CD14-positive monocyte (primary cell): ENCODE measurements around the gene NCR2. TPM values are rescaled to one million over a fixed set of nuclear protein-coding genes. Genes with fewer than 3 reads are reported as not detected.

Experiments
- DNase-seq, 3 donors: peaks; one replicate each; pipeline ENCODE4 v3.0.0-alpha.2; 2011 to 2022
- H2AFZ ChIP-seq: 2 replicates; pipeline ENCODE4 v1.6.0; 2012; ENCODE audit warnings: mild to moderate bottlenecking, low read depth, low read length, inconsistent platforms; ENCODE audit not compliant: insufficient read depth, poor library complexity, severe bottlenecking
- H3K27ac ChIP-seq, 2 donors: 1 replicate in 1 of 2; 2 replicates in 1 of 2; pipeline ENCODE4 v1.5.1; 2012 to 2013; ENCODE audit warnings: low read length in 2 of 2, control low read depth in 1 of 2, inconsistent platforms in 1 of 2, low read depth in 1 of 2, mild to moderate bottlenecking in 1 of 2
- H3K27me3 ChIP-seq, 2 donors: one replicate each; pipeline versions ENCODE4 v1.6.0 to v1.6.1; 2011 to 2013; ENCODE audit warnings: low read length in 2 of 2; ENCODE audit not compliant: control insufficient read depth in 2 of 2, insufficient read depth in 2 of 2
- H3K36me3 ChIP-seq, 2 donors: replicated peaks in 1 of 2; 1 replicate in 1 of 2; 2 replicates in 1 of 2; pipeline versions ENCODE4 v1.5.1 to v1.6.1; 2012 to 2013; ENCODE audit warnings: low read length in 2 of 2, control low read depth in 1 of 2, inconsistent platforms in 1 of 2, mild to moderate bottlenecking in 1 of 2; ENCODE audit not compliant: insufficient read depth in 2 of 2, control insufficient read depth in 1 of 2
- H3K4me1 ChIP-seq, 2 donors: 1 replicate in 1 of 2; 2 replicates in 1 of 2; pipeline versions ENCODE4 v1.5.1 to v1.6.1; 2012 to 2013; ENCODE audit warnings: low read length in 2 of 2, control low read depth in 1 of 2, inconsistent platforms in 1 of 2, mild to moderate bottlenecking in 1 of 2, moderate library complexity in 1 of 2; ENCODE audit not compliant: insufficient read depth in 2 of 2, control insufficient read depth in 1 of 2
- H3K4me2 ChIP-seq: replicated peaks from 2 replicates; pipeline ENCODE3; 2012; ENCODE audit warnings: low read length, moderate library complexity, mild to moderate bottlenecking; ENCODE audit not compliant: poor library complexity, severe bottlenecking; ENCODE audit errors: extremely low read depth
- H3K4me3 ChIP-seq, 3 experiments: fragments of 200-600 bp in 1 of 3; sonication (generic) in 1 of 3; replicated peaks in 1 of 3; 1 replicate in 2 of 3; 2 replicates in 1 of 3; pipeline ENCODE4 v1.5.1; 2011 to 2013; ENCODE audit warnings: low read length in 3 of 3, mild to moderate bottlenecking in 3 of 3, control low read depth in 2 of 3, low read depth in 2 of 3, inconsistent platforms in 1 of 3, moderate library complexity in 1 of 3
- H3K79me2 ChIP-seq: 2 replicates; pipeline ENCODE4 v1.6.0; 2012; ENCODE audit warnings: mild to moderate bottlenecking, control low read depth, inconsistent platforms, low read length, moderate library complexity; ENCODE audit not compliant: insufficient read depth
- H3K9ac ChIP-seq: 2 replicates; pipeline ENCODE4 v1.6.0; 2017; ENCODE audit warnings: low read length, mild to moderate bottlenecking; ENCODE audit not compliant: insufficient read depth, poor library complexity, severe bottlenecking
- H3K9me3 ChIP-seq, 2 donors: replicated peaks in 1 of 2; 1 replicate in 1 of 2; 2 replicates in 1 of 2; pipeline versions ENCODE4 v1.5.1 to v1.6.1; 2012 to 2013; ENCODE audit warnings: low read length in 2 of 2, control low read depth in 1 of 2; ENCODE audit not compliant: control insufficient read depth in 1 of 2, insufficient read depth in 1 of 2
- H4K20me1 ChIP-seq: 2 replicates; pipeline ENCODE4 v1.6.0; 2012; ENCODE audit warnings: mild to moderate bottlenecking, low read length, control low read depth, moderate library complexity; ENCODE audit not compliant: insufficient read depth
- H3K27ac Mint-ChIP-seq, 7 donors: one replicate each; pipeline ENCODE4 v1.8.0; 2020; ENCODE audit warnings: mild to moderate bottlenecking in 7 of 7, mixed read lengths in 7 of 7, moderate library complexity in 6 of 7, inconsistent platforms in 2 of 7
- H3K27me3 Mint-ChIP-seq, 3 donors: one replicate each; pipeline ENCODE4 v1.8.0; 2021 to 2022; ENCODE audit warnings: low read depth in 3 of 3, mild to moderate bottlenecking in 3 of 3, mixed read lengths in 3 of 3, moderate library complexity in 3 of 3, inconsistent platforms in 1 of 3
- H3K36me3 Mint-ChIP-seq, 2 donors: one replicate each; pipeline ENCODE4 v1.8.0; 2020; ENCODE audit warnings: mixed read lengths in 2 of 2, inconsistent platforms in 1 of 2, mild to moderate bottlenecking in 1 of 2
- H3K4me1 Mint-ChIP-seq: one replicate; pipeline ENCODE4 v1.8.0; 2020; ENCODE audit warnings: mild to moderate bottlenecking, mixed read lengths
- H3K4me3 Mint-ChIP-seq, 2 donors: one replicate each; pipeline ENCODE4 v1.8.0; 2020; ENCODE audit warnings: mild to moderate bottlenecking in 2 of 2, mixed read lengths in 2 of 2, moderate library complexity in 1 of 2
- H3K9me3 Mint-ChIP-seq, 7 donors: one replicate each; pipeline ENCODE4 v1.8.0; 2020 to 2022; ENCODE audit warnings: mixed read lengths in 7 of 7, mild to moderate bottlenecking in 6 of 7, moderate library complexity in 6 of 7, inconsistent platforms in 2 of 7
- WGBS: methylation state at CpG from one replicate; pipeline ENCODE4 v1.1.5; 2013; ENCODE audit warnings: missing lambda C conversion rate; ENCODE audit not compliant: insufficient coverage; 5-methylcytosine and 5-hydroxymethylcytosine counted together
- intact Hi-C, 2 donors: fragments of 100-400 bp; cut with micrococcal nuclease; formaldehyde crosslinking; loops; one replicate each; pipeline versions ENCODE4 v1.15.0 to v1.15.1; 2023
- polyA plus RNA-seq, 3 donors: library from polyadenylated mRNA; depleted of rRNA in 1 of 3; unstranded in 2 of 3; stranded (reverse) in 1 of 3; fragments of 300-500 nt in 2 of 3; fragments of >200 nt in 1 of 3; fragmentation: Illumina TruSeq in 2 of 3; gene quantifications; 1 replicate in 2 of 3; 2 replicates in 1 of 3; pipeline ENCODE4 v1.2.3, GENCODE V29; 2012 to 2021
- TF ChIP-seq, protein P1 (sequence below): fragments of 200-600 bp; IDR thresholded peaks from one replicate; pipeline ENCODE4 v1.8.0; 2022; ENCODE audit warnings: antibody characterized with exemption, mild to moderate bottlenecking

The NCR2 gene
- polyA plus RNA-seq, 3 donors: not detected

GRCh38 chr6:41318654-41319565 is 16.5 kb upstream of the NCR2 start:
- intact Hi-C loops: loop anchor here (2.0 to 5.0 kb wide), 4 partner anchors 42 to 227 kb away; partner anchors contain the start of gene TREML4 (in 2 of the 2)
- Mint-ChIP-seq H3K27me3 (peaks cover 6 to 19% (median 14%) of the 10 kb centered on the region in 3 donors), H3K4me1 (peaks cover 13% of the 10 kb centered on the region), H3K9me3 (no peaks in the 10 kb centered on the region), H3K27ac (peak overlapping the region; percentile 24 to 89 (median 75)), H3K4me3 (peak overlapping the region; percentile 74 to 85), H3K36me3 (no peaks in the 10 kb centered on the region)
- no peaks in the 10 kb centered on the region for H3K79me2 ChIP-seq
- H3K9me3 ChIP-seq: no peaks in the 10 kb centered on the region
- H3K27ac ChIP-seq: peak overlapping the region in 1 of 2 donors; percentile 28
- peaks cover 11% of the 10 kb centered on the region in 2 donors for H3K4me1 ChIP-seq
- TF ChIP-seq, protein P1, sequence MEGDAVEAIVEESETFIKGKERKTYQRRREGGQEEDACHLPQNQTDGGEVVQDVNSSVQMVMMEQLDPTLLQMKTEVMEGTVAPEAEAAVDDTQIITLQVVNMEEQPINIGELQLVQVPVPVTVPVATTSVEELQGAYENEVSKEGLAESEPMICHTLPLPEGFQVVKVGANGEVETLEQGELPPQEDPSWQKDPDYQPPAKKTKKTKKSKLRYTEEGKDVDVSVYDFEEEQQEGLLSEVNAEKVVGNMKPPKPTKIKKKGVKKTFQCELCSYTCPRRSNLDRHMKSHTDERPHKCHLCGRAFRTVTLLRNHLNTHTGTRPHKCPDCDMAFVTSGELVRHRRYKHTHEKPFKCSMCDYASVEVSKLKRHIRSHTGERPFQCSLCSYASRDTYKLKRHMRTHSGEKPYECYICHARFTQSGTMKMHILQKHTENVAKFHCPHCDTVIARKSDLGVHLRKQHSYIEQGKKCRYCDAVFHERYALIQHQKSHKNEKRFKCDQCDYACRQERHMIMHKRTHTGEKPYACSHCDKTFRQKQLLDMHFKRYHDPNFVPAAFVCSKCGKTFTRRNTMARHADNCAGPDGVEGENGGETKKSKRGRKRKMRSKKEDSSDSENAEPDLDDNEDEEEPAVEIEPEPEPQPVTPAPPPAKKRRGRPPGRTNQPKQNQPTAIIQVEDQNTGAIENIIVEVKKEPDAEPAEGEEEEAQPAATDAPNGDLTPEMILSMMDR: peak; percentile 99
- peak overlapping the region; percentile 73 for H2AFZ ChIP-seq
- H3K4me2 ChIP-seq: peak overlapping the region; percentile 77
- 16% methylated on average over 32 of the region's 33 CpGs for WGBS
- H3K36me3 ChIP-seq: no peaks in the 10 kb centered on the region
- peak overlapping the region; percentile 39 for H3K9ac ChIP-seq
- peak overlapping the region; percentile 27 to 71 (median 29) for H3K4me3 ChIP-seq
- H3K27me3 ChIP-seq: peaks cover 6 to 8% of the 10 kb centered on the region in 2 donors
- no peaks in the 10 kb centered on the region for H4K20me1 ChIP-seq
- peak; percentile 82 to 90 (median 85) for DNase-seq

GRCh38 chr6:41321183-41321582 is 14.2 kb upstream of the NCR2 start:
- Histone ChIP-seq H3K79me2 (no peaks in the 10 kb centered on the region), H3K36me3 (no peaks in the 10 kb centered on the region), H2AFZ (no peak overlapping the region), H3K4me2 (no peak overlapping the region), H3K27ac (no peak overlapping the region), H3K9ac (no peak overlapping the region), H3K4me3 (no peak overlapping the region), H4K20me1 (no peaks in the 10 kb centered on the region), H3K9me3 (no peaks in the 10 kb centered on the region), H3K4me1 (peaks cover 11% of the 10 kb centered on the region in 2 donors), H3K27me3 (peaks cover 0 to 5% of the 10 kb centered on the region in 2 donors)
- peaks cover 13% of the 10 kb centered on the region for H3K4me1 Mint-ChIP-seq
- no peaks in the 10 kb centered on the region for H3K9me3 Mint-ChIP-seq
- no peak overlapping the region for H3K4me3 Mint-ChIP-seq
- intact Hi-C loops: no loop called here
- TF ChIP-seq, protein P1: no peak
- H3K27ac Mint-ChIP-seq: no peak overlapping the region
- no peaks in the 10 kb centered on the region for H3K36me3 Mint-ChIP-seq
- 72% methylated on average over 4 of the region's 4 CpGs for WGBS
- DNase-seq: no peak
- H3K27me3 Mint-ChIP-seq: peaks cover 0 to 9% (median 7%) of the 10 kb centered on the region in 3 donors
